Ishikawa (cell line): ENCODE data around the gene OR3A1.

Experiments used
- CREB1 ChIP-seq: IDR thresholded peaks from 2 replicates; pipeline ENCODE4 v1.6.1; 2012; ENCODE audit warnings: low read depth
- EGR1 ChIP-seq: IDR thresholded peaks from 2 replicates; pipeline ENCODE4 v1.6.1; 2012
- EP300 ChIP-seq: IDR thresholded peaks from 2 replicates; pipeline ENCODE4 v1.6.1; 2012; ENCODE audit warnings: borderline replicate concordance
- MAX ChIP-seq: IDR thresholded peaks from 2 replicates; pipeline ENCODE4 v1.6.1; 2012
- NFIC ChIP-seq: IDR thresholded peaks from 2 replicates; pipeline ENCODE4 v1.6.1; 2012
- RAD21 ChIP-seq: IDR thresholded peaks from 2 replicates; pipeline ENCODE4 v1.6.1; 2012; ENCODE audit warnings: low read depth
- REST ChIP-seq: IDR thresholded peaks from 2 replicates; pipeline ENCODE4 v1.6.1; 2012; ENCODE audit warnings: low read depth, mild to moderate bottlenecking
- TAF1 ChIP-seq: IDR thresholded peaks from 2 replicates; pipeline ENCODE4 v1.6.1; 2012; ENCODE audit warnings: low read depth, mild to moderate bottlenecking
- TCF12 ChIP-seq: IDR thresholded peaks from 2 replicates; pipeline ENCODE4 v1.6.1; 2012; ENCODE audit warnings: low read depth
- TEAD4 ChIP-seq: IDR thresholded peaks from 2 replicates; pipeline ENCODE4 v1.6.1; 2012
- USF1 ChIP-seq: IDR thresholded peaks from 2 replicates; pipeline ENCODE4 v1.6.1; 2012
- YY1 ChIP-seq: IDR thresholded peaks from 2 replicates; pipeline ENCODE4 v1.6.1; 2012; ENCODE audit warnings: low read depth
- ZBTB7A ChIP-seq: IDR thresholded peaks from 2 replicates; pipeline ENCODE4 v1.6.1; 2012; ENCODE audit warnings: low read depth

GRCh38 chr17:3318336-3318735, 20.2 kb upstream of the OR3A1 start:
- TF ChIP-seq TAF1 (no peak), CREB1 (no peak), TEAD4 (no peak), REST (no peak), EP300 (no peak), MAX (no peak), EGR1 (no peak), ZBTB7A (no peak), RAD21 (no peak), USF1 (no peak), TCF12 (no peak), NFIC (no peak), YY1 (no peak)
